Body of pancreas (tissue), 4 donors: ENCODE measurements around the gene FAM114A1.

Experiments
- POLR2A ChIP-seq, 3 donors: fragments of 450-650 bp; IDR thresholded peaks; one replicate each; pipeline ENCODE4 v1.6.1; 2016; ENCODE audit warnings: antibody characterized with exemption in 3 of 3, mild to moderate bottlenecking in 2 of 3
- TF ChIP-seq, protein P1 (sequence below), 7 experiments: fragments of 450-650 bp in 4 of 7; fragments of 200-600 bp in 3 of 7; sonication (generic) in 3 of 7; IDR thresholded peaks; one replicate each; pipeline ENCODE4 v1.5.1; 2016 to 2019; ENCODE audit warnings: antibody characterized with exemption in 7 of 7

DNA sequence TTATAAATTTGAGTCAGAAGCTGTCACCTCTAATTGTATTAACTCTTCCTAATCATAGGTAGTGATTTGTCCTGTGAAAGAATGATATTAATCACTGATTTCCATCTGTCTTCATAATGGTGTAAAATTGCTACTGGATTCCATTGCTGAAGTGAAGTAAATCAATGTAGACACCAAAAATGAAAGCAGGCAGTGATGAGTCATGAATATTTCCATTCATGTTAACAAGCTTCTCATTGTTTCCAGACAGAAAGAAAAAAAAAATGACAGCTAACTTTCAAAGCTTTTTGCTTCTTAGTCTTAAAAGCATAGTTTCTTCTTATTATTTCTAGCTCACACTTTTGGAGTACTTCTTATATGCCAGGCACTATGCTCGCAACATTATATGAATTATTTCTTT, 21.5 kb downstream of the FAM114A1 start:
- TF ChIP-seq, protein P1, sequence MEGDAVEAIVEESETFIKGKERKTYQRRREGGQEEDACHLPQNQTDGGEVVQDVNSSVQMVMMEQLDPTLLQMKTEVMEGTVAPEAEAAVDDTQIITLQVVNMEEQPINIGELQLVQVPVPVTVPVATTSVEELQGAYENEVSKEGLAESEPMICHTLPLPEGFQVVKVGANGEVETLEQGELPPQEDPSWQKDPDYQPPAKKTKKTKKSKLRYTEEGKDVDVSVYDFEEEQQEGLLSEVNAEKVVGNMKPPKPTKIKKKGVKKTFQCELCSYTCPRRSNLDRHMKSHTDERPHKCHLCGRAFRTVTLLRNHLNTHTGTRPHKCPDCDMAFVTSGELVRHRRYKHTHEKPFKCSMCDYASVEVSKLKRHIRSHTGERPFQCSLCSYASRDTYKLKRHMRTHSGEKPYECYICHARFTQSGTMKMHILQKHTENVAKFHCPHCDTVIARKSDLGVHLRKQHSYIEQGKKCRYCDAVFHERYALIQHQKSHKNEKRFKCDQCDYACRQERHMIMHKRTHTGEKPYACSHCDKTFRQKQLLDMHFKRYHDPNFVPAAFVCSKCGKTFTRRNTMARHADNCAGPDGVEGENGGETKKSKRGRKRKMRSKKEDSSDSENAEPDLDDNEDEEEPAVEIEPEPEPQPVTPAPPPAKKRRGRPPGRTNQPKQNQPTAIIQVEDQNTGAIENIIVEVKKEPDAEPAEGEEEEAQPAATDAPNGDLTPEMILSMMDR (IDR thresholded peaks at IDR 0.05) = no peak
- no peak for TF ChIP-seq POLR2A (IDR thresholded peaks at IDR 0.05)
